GM10847 (cell line): ENCODE data around the gene KCTD16.

ENCODE experiments used
- POLR2A ChIP-seq: IDR thresholded peaks from 2 replicates; pipeline ENCODE4 v1.6.1; 2011; ENCODE audit not compliant: insufficient read length; ENCODE audit errors: extremely low read depth

Gene KCTD16

DNA sequence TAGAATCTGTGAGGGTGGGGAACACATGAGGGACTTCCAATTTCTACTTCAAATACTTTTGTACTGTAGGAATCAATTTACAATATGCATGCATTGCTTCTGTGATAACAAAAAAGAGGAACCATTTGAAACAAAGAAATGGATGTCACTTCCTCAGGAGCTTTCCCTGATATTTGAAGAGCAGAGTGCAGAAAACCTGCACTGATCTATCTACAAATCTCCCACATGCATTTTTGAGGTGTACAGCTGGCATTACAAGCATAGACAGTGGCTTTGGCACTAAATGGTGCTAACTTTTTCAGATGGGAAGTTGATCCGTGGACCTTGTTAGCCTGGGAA lies 27.9 kb upstream of the KCTD16 start:
- TF ChIP-seq POLR2A: no peak

DNA sequence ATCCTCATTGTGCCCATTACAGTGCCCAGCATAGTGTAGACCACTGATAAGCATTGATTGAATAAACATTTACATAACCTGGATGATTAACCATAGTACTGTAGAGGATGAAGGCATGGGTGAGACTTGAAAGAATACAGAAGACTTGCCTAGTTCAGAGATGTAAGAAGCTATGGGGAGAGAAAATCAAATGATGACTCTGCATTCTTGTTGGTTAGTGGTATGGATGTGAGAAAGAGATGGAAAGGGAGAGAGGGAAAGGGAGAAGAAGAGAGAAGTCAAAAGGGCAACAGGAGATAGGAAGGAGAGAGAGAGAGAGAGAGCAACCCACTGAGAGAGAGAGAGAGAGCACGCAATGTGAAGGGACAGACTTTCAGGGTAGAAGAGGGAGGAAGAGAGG lies 27.0 kb upstream of the KCTD16 start:
- no peak for TF ChIP-seq POLR2A

DNA sequence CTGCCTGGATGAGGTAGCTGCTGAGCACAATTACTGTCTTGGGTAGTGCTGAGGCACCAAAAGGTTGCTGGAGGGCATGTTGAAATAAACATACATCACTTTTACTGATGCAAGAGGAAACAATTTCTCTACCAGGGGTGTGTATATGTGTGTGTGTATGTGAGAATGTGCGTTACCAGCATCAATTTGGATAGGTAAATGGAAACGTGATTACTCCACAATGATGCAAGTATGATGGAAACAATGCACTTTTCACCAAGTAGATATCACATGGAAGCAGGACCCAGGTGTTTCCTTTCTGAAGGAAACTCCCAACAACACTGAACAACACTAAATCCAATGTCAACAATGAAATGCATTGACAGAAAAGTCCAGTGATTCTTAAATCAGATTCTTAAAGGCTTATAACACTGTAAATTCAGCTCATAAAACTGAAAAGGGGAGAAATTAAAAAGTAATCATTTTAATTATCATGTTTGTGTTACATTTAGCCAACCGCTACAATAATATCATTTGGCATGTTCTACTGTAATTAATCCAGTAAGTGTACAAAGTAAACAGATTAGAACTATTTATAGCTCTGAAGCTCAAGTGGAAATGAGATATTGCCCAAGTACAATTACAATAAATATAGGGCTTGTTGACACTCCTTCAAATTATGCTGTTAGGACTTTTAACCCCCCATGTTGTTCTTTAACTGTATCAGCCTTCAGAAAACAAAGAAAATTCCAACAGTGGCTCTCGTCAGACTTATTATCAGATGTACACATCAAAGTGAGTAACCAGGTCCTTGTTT lies 25.5 kb upstream of the KCTD16 start:
- no peak for TF ChIP-seq POLR2A

DNA sequence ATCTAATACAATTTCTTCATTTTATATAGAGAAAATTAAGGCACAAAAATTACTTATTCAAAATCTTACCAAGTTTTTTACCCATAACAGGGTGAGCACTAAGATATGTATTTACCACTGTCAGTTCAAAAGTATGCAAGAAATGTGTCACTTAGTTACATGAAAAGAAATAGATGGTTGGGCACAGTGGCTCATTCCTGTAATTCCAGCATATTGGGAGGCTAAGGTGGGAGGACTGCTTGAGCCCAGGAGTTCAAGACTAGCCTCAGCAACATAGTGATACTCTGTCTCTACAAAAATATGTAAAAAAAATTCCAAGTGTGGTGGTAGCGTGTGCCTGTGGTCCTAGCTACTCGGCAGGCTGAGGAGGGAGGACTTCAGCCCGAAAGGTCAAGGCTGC lies 19.6 kb upstream of the KCTD16 start:
- TF ChIP-seq POLR2A: no peak

DNA sequence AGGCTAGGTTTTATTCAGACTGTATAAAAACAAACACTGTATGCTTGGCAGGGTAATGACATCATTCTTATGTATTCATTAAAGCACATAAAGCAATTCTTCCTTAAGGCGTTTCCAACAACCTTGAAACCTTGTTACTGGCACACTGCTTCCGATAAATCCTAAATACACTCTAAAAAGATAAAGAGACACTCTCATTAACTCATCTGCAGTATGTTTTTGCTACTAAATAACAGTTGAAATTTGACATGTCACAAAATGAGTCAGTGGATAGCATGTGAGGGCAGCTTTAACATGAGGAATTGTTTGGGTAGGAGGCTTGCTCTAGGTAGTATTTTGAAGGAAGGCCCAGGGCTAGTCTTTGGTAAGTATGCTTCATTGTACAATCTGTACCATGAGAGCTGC lies 13.9 kb upstream of the KCTD16 start:
- TF ChIP-seq POLR2A: no peak

DNA sequence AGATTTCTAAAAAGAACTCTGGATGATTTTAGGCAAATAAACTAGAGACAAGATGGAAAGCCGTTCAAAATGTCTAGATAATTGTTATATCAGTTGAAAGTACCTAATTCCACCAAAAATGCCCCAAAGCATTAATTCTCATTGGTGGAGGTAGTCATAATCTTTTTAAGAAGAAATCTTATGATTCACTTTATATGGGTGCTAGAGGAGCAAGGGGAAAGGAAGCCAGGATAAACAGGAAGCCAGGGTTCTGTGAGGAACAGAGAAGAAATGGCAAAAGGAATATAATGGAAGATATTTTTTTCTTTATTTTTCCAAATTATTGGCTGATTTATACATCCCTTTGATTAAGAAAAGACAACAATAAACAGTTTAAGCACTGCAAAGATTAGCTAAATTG lies 8.0 kb upstream of the KCTD16 start:
- no peak for TF ChIP-seq POLR2A

DNA sequence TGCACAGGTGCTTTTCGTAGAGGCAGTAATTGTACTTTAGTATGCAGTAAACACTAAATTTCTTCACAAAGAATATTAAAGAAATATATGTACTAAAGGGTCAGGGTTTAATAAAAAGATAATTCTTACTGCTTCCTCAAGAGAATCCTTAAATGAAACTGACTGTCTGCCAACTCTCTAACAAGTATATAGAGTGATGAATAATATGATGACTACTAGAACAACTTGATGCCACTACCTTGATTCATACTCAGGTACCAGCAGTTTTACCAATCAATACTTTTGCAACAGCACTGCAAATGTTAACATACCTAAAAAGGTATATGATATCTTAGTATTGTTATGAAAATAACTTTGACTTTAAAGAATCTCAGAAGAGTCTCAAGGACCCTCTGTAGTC lies 4.0 kb upstream of the KCTD16 start:
- TF ChIP-seq POLR2A: no peak

DNA sequence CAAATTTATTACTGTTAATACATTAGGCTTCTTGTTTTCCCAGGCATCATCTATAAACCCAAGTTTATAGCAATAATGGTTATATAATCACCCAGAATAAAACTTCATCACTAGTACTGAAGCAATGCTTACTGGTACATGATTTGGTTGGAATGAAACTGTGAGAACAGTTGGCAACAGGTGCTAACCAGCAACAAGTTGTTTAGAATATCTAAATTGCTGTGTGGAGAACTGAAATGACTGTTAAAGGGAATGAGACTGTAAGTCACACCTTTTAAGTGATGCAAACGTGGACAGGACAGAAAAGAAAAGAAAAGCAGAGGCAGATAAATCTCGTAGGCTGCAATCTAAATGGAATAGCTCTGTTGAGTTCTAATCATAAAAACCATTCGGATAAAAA lies 2.7 kb upstream of the KCTD16 start:
- no peak for TF ChIP-seq POLR2A

DNA sequence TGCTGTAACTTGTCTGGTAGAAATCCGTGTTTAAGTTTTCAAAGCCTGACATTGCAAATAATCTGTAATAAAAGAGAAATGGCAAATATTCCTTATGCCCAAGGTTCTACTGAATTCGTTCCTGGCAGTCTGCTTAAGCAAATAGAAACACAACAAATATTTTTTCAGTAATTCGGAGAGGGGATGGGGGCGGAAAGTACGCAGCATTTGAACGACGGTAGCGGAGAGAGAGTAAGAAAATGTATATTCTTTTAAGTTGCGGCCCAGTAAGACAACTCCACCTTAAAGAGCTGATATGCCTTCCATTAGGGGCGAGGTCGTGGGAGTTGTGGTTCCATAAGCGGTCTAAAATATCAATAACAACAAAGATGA lies 783 bp upstream of the KCTD16 start:
- TF ChIP-seq POLR2A: no peak

DNA sequence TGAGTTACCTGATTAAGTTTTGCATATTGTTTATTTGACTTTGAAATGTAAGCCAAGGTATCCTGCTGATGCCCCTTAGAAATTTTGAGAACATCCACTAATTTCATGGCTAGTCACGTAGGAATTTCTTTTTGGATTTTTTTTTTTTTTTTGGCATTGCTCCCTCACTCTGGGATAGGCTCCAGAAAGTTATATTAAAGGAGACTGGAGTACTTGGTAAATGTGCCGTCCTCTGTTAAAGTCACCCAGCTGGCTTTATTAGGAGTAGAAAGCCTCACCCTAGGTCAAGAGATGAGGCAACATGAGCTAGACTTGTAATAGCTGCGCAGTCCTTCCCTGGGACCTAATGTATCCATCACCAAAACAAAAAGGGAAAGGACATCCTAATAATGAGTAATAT lies 3.1 kb downstream of the KCTD16 start:
- no peak for TF ChIP-seq POLR2A

DNA sequence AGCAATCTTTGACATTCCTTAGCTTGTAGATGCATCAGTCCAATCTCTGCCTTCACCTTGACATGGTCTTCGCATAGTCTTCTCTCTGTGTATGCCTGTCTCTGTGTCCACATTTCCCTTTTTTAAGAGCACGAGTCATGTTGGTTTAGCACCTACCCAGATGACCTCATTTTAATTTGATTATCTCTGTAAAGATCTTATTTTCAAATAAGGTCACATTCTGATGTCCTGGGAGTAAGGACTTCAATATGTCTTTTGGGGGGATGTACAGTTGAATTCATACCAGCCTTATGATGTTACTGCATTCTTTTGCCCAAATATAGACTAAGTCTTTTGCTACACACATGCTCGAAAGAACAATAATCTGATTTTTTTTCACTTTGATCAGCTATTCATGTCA lies 6.9 kb downstream of the KCTD16 start:
- no peak for TF ChIP-seq POLR2A

DNA sequence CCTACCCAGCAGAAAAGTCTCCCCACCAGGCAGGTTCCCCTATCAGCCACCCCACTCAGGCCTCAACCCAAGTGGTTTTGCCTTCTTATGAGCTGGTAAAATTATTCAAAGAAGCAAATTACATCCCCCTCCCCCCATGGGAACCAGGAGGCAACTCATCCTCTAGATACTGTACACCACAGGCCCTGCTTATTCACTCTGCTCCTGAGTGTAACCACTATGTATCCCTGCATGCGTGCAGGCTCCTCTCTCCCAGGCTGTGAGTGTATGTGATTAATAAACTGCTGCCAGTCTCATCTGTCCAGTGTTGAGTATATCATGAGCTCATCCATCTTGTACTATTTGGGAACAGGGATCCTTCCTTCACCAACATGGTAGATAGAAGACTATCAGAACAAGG lies 8.6 kb downstream of the KCTD16 start:
- TF ChIP-seq POLR2A: no peak

DNA sequence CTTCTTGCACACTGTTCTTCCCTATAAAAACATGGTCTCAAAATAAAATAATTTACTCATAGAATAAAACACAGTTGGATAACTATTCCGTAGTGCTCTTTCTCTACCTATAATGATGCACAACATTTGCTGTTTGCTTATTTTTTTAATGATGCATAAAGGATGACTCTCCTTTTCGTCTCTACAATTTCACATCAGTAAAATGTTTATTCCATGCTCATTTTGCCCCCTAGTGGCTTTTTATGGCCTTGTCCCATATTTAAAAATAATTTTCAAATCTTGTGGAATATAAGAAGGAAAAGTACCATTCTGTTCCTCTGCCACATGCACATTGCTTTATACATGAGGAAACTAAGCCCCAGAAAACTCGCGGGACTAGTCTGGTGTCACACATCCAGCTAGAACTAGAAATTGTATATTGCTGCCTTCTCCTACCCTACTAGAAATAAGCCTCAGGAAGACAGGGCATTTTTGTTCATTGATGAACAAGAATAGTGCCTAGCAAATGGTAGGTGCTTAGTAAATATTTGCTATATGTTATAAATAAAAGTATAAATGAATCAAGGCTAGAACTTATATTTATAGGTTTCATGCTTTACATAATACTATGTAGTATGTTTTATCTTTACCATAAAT lies 12.7 kb downstream of the KCTD16 start:
- no peak for TF ChIP-seq POLR2A

DNA sequence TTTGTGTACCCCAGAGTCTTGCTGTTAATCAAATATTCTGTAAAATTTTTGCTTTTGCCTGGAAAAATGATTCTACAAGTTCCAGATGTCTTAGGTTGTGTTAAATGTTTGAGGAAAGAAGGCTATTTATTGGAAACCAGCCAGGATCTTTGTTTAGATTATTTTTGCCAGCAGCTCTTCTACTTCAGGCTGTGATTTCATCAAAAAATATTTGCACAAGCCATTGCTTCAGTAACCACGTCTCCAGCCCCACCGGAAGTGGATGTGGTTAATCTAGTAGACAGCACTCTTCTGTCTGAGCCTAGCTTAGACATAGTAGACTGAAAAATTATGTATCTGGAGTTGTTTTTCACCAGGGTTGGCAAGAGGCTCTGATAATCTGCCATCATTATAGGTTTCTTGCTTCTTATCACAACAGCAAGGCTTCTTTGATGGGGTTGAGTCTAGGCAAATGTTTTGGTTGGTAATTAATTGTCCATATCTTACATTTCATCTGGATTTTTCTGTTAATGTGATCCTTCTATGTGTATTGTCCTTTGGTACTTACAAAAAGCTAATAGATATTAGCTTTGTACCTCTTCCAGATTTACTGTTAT lies 17.1 kb downstream of the KCTD16 start:
- TF ChIP-seq POLR2A: no peak

DNA sequence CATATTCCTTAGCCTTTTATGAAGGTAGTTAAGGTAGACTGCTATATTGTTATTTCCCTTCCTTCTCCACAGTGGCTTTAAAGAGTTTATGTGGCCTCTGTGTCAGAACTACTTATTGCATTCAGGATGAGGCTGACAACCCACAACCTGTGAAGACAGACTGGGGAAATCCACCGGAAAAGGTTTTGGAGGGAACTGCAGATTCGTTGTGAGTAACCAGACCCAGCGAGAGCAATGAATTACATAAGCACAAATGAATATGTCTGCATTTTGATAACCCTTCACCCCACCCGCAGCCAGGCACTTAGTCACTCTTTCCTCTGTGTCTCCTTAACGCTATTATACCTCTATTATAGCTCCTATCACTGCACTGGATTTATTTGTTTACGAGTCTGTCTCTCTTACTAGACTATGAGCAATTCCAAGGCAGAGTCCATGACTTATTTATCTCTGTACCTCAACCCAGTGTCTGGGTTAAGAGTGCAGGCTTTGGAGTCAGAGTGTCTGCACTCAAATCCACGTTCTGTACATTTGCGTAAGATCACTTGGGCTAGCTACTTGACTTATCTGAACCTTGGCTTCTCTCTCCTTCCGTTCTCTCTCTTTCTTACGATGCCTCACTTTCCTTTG lies 19.2 kb downstream of the KCTD16 start:
- TF ChIP-seq POLR2A: no peak

DNA sequence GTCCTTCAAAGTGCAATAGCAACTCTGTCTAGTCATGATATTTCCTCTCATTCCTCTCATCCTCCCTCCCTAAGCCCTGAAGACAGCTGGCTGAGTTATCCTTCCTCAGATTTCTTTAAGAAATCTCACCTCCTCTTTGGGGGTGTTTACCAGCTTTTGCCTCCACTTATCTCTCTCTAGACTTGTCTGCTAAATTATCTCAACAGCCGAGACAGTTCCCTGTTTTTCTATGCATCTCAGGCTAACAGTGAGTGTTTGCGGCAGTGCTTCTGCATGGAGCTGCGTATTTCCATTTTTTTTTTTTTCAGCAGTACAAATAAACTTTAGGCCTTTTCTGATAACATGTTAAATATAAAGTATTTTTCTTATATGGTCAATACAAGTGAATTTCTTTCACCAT lies 20.9 kb downstream of the KCTD16 start:
- TF ChIP-seq POLR2A: no peak
